K562 (cell line): Measurements from ENCODE around the gene PRSS1. TPM values are rescaled to one million over a fixed set of nuclear protein-coding genes. Genes with fewer than 3 reads are reported as not detected.
"Not testable (repeated sequence)": the region's sequence is repeated elsewhere in the genome, so short reads cannot be mapped to it uniquely, and the experiment has no call there.

Source experiments
- ATAC-seq: fragments of 200-7000 bp; cut with Tn5 transposase; 3 replicates; pipeline ENCODE4 v1.9.1; 2020; ENCODE audit warnings: moderate library complexity
- BruUV-seq: library from RNA; stranded (reverse); fragments of 400-500 nt; replicated peaks from 2 replicates; lab custom pipeline; 2021; lab: Mats Ljungman, UMichigan
- CTCF ChIA-PET: fragments of 300-600 bp; formaldehyde crosslinking; extraction: SDS; loops from one replicate; lab custom pipeline; 2021; ENCODE audit warnings: low intra/inter-chr PET ratio; lab: Yijun Ruan, JAX
- POLR2A ChIA-PET: fragments of 300-600, 350-650 bp; sonication (Branson Sonifier 250); formaldehyde crosslinking; extraction: SDS; loops from one replicate; lab custom pipeline; 2021; ENCODE audit warnings: antibody characterized with exemption, inconsistent platforms; lab: Yijun Ruan, JAX
- DNase-seq, 4 experiments: peaks; one replicate each; pipeline versions ENCODE4 v3.0.0 to v3.0.0-alpha.2; 2011 to 2018; ENCODE audit warnings: low spot score in 3 of 4, mixed read lengths in 3 of 4; ENCODE audit errors: extremely low read depth in 1 of 4
- FAIRE-seq: peaks from 2 replicates; lab custom pipeline; 2011; peaks lifted over from hg19 to GRCh38; lab: Jason Lieb, UNC
- H2AFZ ChIP-seq: 2 replicates; pipeline ENCODE4 v1.6.0; 2011; ENCODE audit warnings: low read depth, low read length, control low read depth, inconsistent platforms
- H3K27ac ChIP-seq: fragments of 200-600 bp; 3 replicates; pipeline ENCODE4 v1.8.0; 2011; ENCODE audit warnings: low read depth, mild to moderate bottlenecking, control low read depth, inconsistent platforms, low read length, moderate library complexity, mixed read lengths; ENCODE audit errors: extremely low read depth
- H3K27me3 ChIP-seq, 2 experiments: fragments of 300-600 bp in 1 of 2; 2 replicates in 1 of 2; 3 replicates in 1 of 2; pipeline versions ENCODE4 v1.6.0 to v1.8.0; 2011; ENCODE audit warnings: inconsistent platforms in 2 of 2, low read length in 2 of 2, mild to moderate bottlenecking in 1 of 2, mixed read lengths in 1 of 2, moderate library complexity in 1 of 2; ENCODE audit not compliant: control insufficient read depth in 2 of 2, insufficient read depth in 2 of 2
- H3K36me3 ChIP-seq: fragments of 300-600 bp; 3 replicates; pipeline ENCODE4 v1.8.0; 2011; ENCODE audit warnings: mild to moderate bottlenecking, low read length, inconsistent platforms; ENCODE audit not compliant: control insufficient read depth, insufficient read depth
- H3K4me1 ChIP-seq, 2 experiments: fragments of 200-600 bp in 1 of 2; replicated peaks in 1 of 2; 2 replicates in 1 of 2; 3 replicates in 1 of 2; pipeline versions ENCODE4 v1.5.1 to v1.8.0; 2011; ENCODE audit warnings: inconsistent platforms in 2 of 2, low read length in 2 of 2, mild to moderate bottlenecking in 1 of 2, mixed read lengths in 1 of 2, moderate library complexity in 1 of 2; ENCODE audit not compliant: control insufficient read depth in 2 of 2, insufficient read depth in 2 of 2
- H3K4me2 ChIP-seq: 2 replicates; pipeline ENCODE4 v1.6.1; 2011; ENCODE audit warnings: low read length, control low read depth, inconsistent platforms, mixed read lengths; ENCODE audit not compliant: insufficient read depth
- H3K4me3 ChIP-seq: fragments of 200-600 bp; sonication (generic), shearing (Covaris generic); 2 replicates; pipeline ENCODE4 v1.5.1; 2016; ENCODE audit warnings: control low read depth, inconsistent platforms
- H3K79me2 ChIP-seq: fragments of 200-600 bp; 3 replicates; pipeline ENCODE4 v1.8.0; 2011; ENCODE audit warnings: low read length, inconsistent platforms; ENCODE audit not compliant: control insufficient read depth, insufficient read depth
- H3K9ac ChIP-seq, 2 experiments: 2 replicates each; pipeline versions ENCODE4 v1.6.0 to v1.6.1; 2011; ENCODE audit warnings: low read depth in 2 of 2, low read length in 2 of 2, control low read depth in 1 of 2, inconsistent platforms in 1 of 2, mild to moderate bottlenecking in 1 of 2, mixed read lengths in 1 of 2; ENCODE audit not compliant: insufficient read depth in 1 of 2
- H3K9me1 ChIP-seq: one replicate; pipeline ENCODE4 v1.6.0; 2011; ENCODE audit warnings: inconsistent platforms, mild to moderate bottlenecking, low read length, moderate library complexity; ENCODE audit not compliant: control insufficient read depth, insufficient read depth
- H3K9me3 ChIP-seq: replicated peaks from 2 replicates; pipeline ENCODE4 v1.5.1; 2011; ENCODE audit warnings: low read depth, low read length, inconsistent platforms; ENCODE audit not compliant: control insufficient read depth, insufficient read depth
- H4K20me1 ChIP-seq: replicated peaks from 2 replicates; pipeline ENCODE4 v1.6.1; 2011; ENCODE audit warnings: low read length, inconsistent platforms, mixed read lengths; ENCODE audit not compliant: control insufficient read depth, insufficient read depth
- AFF4 ChIP-seq: sonication (generic); formaldehyde crosslinking; IDR thresholded peaks from 2 replicates; pipeline ENCODE4 v1.8.0; 2023; ENCODE audit warnings: mild to moderate bottlenecking, missing genetic modification reagents
- CHD1 ChIP-seq: fragments of 200-600 bp; sonication (generic); IDR thresholded peaks from one replicate; pipeline ENCODE4 v1.6.1; 2012; ENCODE audit warnings: mild to moderate bottlenecking, moderate library complexity, low read length, inconsistent platforms
- E2F8 ChIP-seq: fragments of 450-650 bp; IDR thresholded peaks from 2 replicates; pipeline ENCODE4 v1.7.1; 2018; ENCODE audit warnings: mild to moderate bottlenecking, low read depth; ENCODE audit not compliant: partially characterized antibody
- HDGF ChIP-seq: fragments of 450-650 bp; IDR thresholded peaks from 2 replicates; pipeline ENCODE4 v1.6.1; 2016
- ZBTB2 ChIP-seq: fragments of 450-650 bp; IDR thresholded peaks from 2 replicates; pipeline ENCODE4 v1.6.1; 2016; ENCODE audit warnings: antibody characterized with exemption
- ZNF707 ChIP-seq: fragments of 250-450 bp; sonication (Bioruptor Pico); conservative IDR thresholded peaks from 2 replicates; pipeline ENCODE4 v1.8.0; 2022; ENCODE audit warnings: inconsistent platforms, mild to moderate bottlenecking, moderate library complexity
- WGBS: fragments of 100-300 bp; shearing (Covaris generic); methylation state at CpG from one replicate; pipeline ENCODE4 v1.1.6; 2016; ENCODE audit warnings: low coverage, mixed read lengths; ENCODE audit not compliant: insufficient coverage; ENCODE audit errors: missing lambda C conversion rate; 5-methylcytosine and 5-hydroxymethylcytosine counted together
- in situ Hi-C: fragments of 300-500 bp; cut with MboI; formaldehyde crosslinking; loops from 4 replicates; pipeline ENCODE4 v1.15.0; 2018; ENCODE audit warnings: inconsistent platforms, mixed read lengths
- intact Hi-C: fragments of 100-400 bp; cut with micrococcal nuclease; formaldehyde crosslinking; loops from 2 replicates; pipeline ENCODE4 v1.14.2; 2022
- polyA plus RNA-seq, 8 experiments: library from polyadenylated mRNA; depleted of rRNA in 4 of 8; stranded (reverse) in 5 of 8; unstranded in 3 of 8; fragments of >200 nt; fragmentation: Nextera tagmentation in 2 of 8; fragmentation: Illumina TruSeq in 1 of 8; extraction: Ambion mirVana in 2 of 8; extraction: Trizol in 1 of 8; gene quantifications; 2 replicates each; pipeline versions ENCODE4 v1.2.1 to v1.2.3, GENCODE V29; 2011 to 2014; ENCODE audit warnings: inconsistent platforms in 1 of 8, missing spikeins in 1 of 8
- total RNA-seq, 7 experiments: library from RNA; depleted of rRNA in 6 of 7; stranded (reverse); fragments of >200 nt in 6 of 7; fragmentation: Illumina TruSeq in 2 of 7; extraction: Trizol in 2 of 7; gene quantifications; 2 replicates each; pipeline versions ENCODE4 v1.2.1 to v1.2.3, GENCODE V29; 2011 to 2021; ENCODE audit warnings: low replicate concordance in 1 of 7

PRSS1 gene
- total and polyA plus RNA-seq, 9 of the 15 experiments (the other 6 are each of a cell fraction or from before 2014, with no cell fraction given): 0.07 to 6.6 (median 0.20) TPM; not detected in 6

- TF ChIP-seq AFF4 (CRISPR knock-in tag) (no peak), ZBTB2 (no peak), ZNF707 (no peak), E2F8 (no peak), CHD1 (no peak), HDGF (no peak)
- TF ChIP-seq, all 486 proteins: peak for 0
These were observed 1.2 kb downstream of the PRSS1 start (continued) for GRCh38 chr7:142750321-142750938.

- H4K20me1 ChIP-seq, H3K4me3 ChIP-seq, H3K79me2 ChIP-seq, H3K4me2 ChIP-seq, H3K9me3 ChIP-seq, BruUV-seq, H2AFZ ChIP-seq, DNase-seq, in situ Hi-C loops, H3K9me1 ChIP-seq, H3K9ac ChIP-seq, H3K27ac ChIP-seq, POLR2A ChIA-PET, intact Hi-C loops, ATAC-seq, H3K4me1 ChIP-seq, CTCF ChIA-PET, FAIRE-seq, H3K36me3 ChIP-seq: not testable (repeated sequence)
- under 1% methylated on average over 14 of the region's 14 CpGs for WGBS
- peaks cover 3 to 31% of the 10 kb centered on the region in 2 experiments; a peak in 4 of 5 replicates for H3K27me3 ChIP-seq
These were observed 2.4 kb downstream of the PRSS1 start for GRCh38 chr7:142751526-142752175.
